K562 (cell line): Measurements from ENCODE around the gene PCP4L1. TPM values are rescaled to one million over a fixed set of nuclear protein-coding genes. Genes with fewer than 3 reads are reported as not detected.
A peak's percentile ranks its signal among the peaks of the same experiment; 100 is the strongest.

ENCODE experiments used
- ATAC-seq: fragments of 200-7000 bp; cut with Tn5 transposase; 3 replicates; pipeline ENCODE4 v1.9.1; 2020; ENCODE audit warnings: moderate library complexity
- BruUV-seq: library from RNA; stranded (reverse); fragments of 400-500 nt; replicated peaks from 2 replicates; lab custom pipeline; 2021; lab: Mats Ljungman, UMichigan
- CTCF ChIA-PET: fragments of 300-600 bp; formaldehyde crosslinking; extraction: SDS; loops from one replicate; lab custom pipeline; 2021; ENCODE audit warnings: low intra/inter-chr PET ratio; lab: Yijun Ruan, JAX
- POLR2A ChIA-PET: fragments of 300-600, 350-650 bp; sonication (Branson Sonifier 250); formaldehyde crosslinking; extraction: SDS; loops from one replicate; lab custom pipeline; 2021; ENCODE audit warnings: antibody characterized with exemption, inconsistent platforms; lab: Yijun Ruan, JAX
- DNase-seq, 4 experiments: peaks; one replicate each; pipeline versions ENCODE4 v3.0.0 to v3.0.0-alpha.2; 2011 to 2018; ENCODE audit warnings: low spot score in 3 of 4, mixed read lengths in 3 of 4; ENCODE audit errors: extremely low read depth in 1 of 4
- FAIRE-seq: peaks from 2 replicates; lab custom pipeline; 2011; peaks lifted over from hg19 to GRCh38; lab: Jason Lieb, UNC
- H2AFZ ChIP-seq: 2 replicates; pipeline ENCODE4 v1.6.0; 2011; ENCODE audit warnings: low read depth, low read length, control low read depth, inconsistent platforms
- H3K27ac ChIP-seq: fragments of 200-600 bp; 3 replicates; pipeline ENCODE4 v1.8.0; 2011; ENCODE audit warnings: low read depth, mild to moderate bottlenecking, control low read depth, inconsistent platforms, low read length, moderate library complexity, mixed read lengths; ENCODE audit errors: extremely low read depth
- H3K27me3 ChIP-seq, 2 experiments: fragments of 300-600 bp in 1 of 2; 2 replicates in 1 of 2; 3 replicates in 1 of 2; pipeline versions ENCODE4 v1.6.0 to v1.8.0; 2011; ENCODE audit warnings: inconsistent platforms in 2 of 2, low read length in 2 of 2, mild to moderate bottlenecking in 1 of 2, mixed read lengths in 1 of 2, moderate library complexity in 1 of 2; ENCODE audit not compliant: control insufficient read depth in 2 of 2, insufficient read depth in 2 of 2
- H3K36me3 ChIP-seq: fragments of 300-600 bp; 3 replicates; pipeline ENCODE4 v1.8.0; 2011; ENCODE audit warnings: mild to moderate bottlenecking, low read length, inconsistent platforms; ENCODE audit not compliant: control insufficient read depth, insufficient read depth
- H3K4me1 ChIP-seq, 2 experiments: fragments of 200-600 bp in 1 of 2; replicated peaks in 1 of 2; 2 replicates in 1 of 2; 3 replicates in 1 of 2; pipeline versions ENCODE4 v1.5.1 to v1.8.0; 2011; ENCODE audit warnings: inconsistent platforms in 2 of 2, low read length in 2 of 2, mild to moderate bottlenecking in 1 of 2, mixed read lengths in 1 of 2, moderate library complexity in 1 of 2; ENCODE audit not compliant: control insufficient read depth in 2 of 2, insufficient read depth in 2 of 2
- H3K4me2 ChIP-seq: 2 replicates; pipeline ENCODE4 v1.6.1; 2011; ENCODE audit warnings: low read length, control low read depth, inconsistent platforms, mixed read lengths; ENCODE audit not compliant: insufficient read depth
- H3K4me3 ChIP-seq: fragments of 200-600 bp; sonication (generic), shearing (Covaris generic); 2 replicates; pipeline ENCODE4 v1.5.1; 2016; ENCODE audit warnings: control low read depth, inconsistent platforms
- H3K79me2 ChIP-seq: fragments of 200-600 bp; 3 replicates; pipeline ENCODE4 v1.8.0; 2011; ENCODE audit warnings: low read length, inconsistent platforms; ENCODE audit not compliant: control insufficient read depth, insufficient read depth
- H3K9ac ChIP-seq, 2 experiments: 2 replicates each; pipeline versions ENCODE4 v1.6.0 to v1.6.1; 2011; ENCODE audit warnings: low read depth in 2 of 2, low read length in 2 of 2, control low read depth in 1 of 2, inconsistent platforms in 1 of 2, mild to moderate bottlenecking in 1 of 2, mixed read lengths in 1 of 2; ENCODE audit not compliant: insufficient read depth in 1 of 2
- H3K9me1 ChIP-seq: one replicate; pipeline ENCODE4 v1.6.0; 2011; ENCODE audit warnings: inconsistent platforms, mild to moderate bottlenecking, low read length, moderate library complexity; ENCODE audit not compliant: control insufficient read depth, insufficient read depth
- H3K9me3 ChIP-seq: replicated peaks from 2 replicates; pipeline ENCODE4 v1.5.1; 2011; ENCODE audit warnings: low read depth, low read length, inconsistent platforms; ENCODE audit not compliant: control insufficient read depth, insufficient read depth
- H4K20me1 ChIP-seq: replicated peaks from 2 replicates; pipeline ENCODE4 v1.6.1; 2011; ENCODE audit warnings: low read length, inconsistent platforms, mixed read lengths; ENCODE audit not compliant: control insufficient read depth, insufficient read depth
- BDP1 ChIP-seq: IDR thresholded peaks from 3 replicates; pipeline ENCODE4 v1.6.1; 2011; ENCODE audit not compliant: insufficient read length, insufficient read depth
- CAMTA2 ChIP-seq: fragments of 250-450 bp; sonication (Bioruptor Pico); conservative IDR thresholded peaks from 2 replicates; pipeline ENCODE4 v1.5.1; 2022
- CBX3 ChIP-seq, 2 experiments: IDR thresholded peaks; 1 replicate in 1 of 2; 2 replicates in 1 of 2; pipeline ENCODE4 v1.6.1; 2012; ENCODE audit warnings: inconsistent platforms in 2 of 2, low read length in 2 of 2, borderline replicate concordance in 1 of 2, control low read depth in 1 of 2
- GATAD2B ChIP-seq: fragments of 450-650 bp; IDR thresholded peaks from 2 replicates; pipeline ENCODE4 v1.6.1; 2017; ENCODE audit warnings: mild to moderate bottlenecking, borderline replicate concordance
- KLF6 ChIP-seq: fragments of 250-450 bp; sonication (Bioruptor Pico); IDR thresholded peaks from 2 replicates; pipeline ENCODE4 v1.4.0; 2020; ENCODE audit warnings: mild to moderate bottlenecking, moderate library complexity, borderline replicate concordance
- RFX1 ChIP-seq: fragments of 450-650 bp; IDR thresholded peaks from 2 replicates; pipeline ENCODE4 v1.6.1; 2016; ENCODE audit warnings: mild to moderate bottlenecking, moderate library complexity
- RHOXF2B ChIP-seq: fragments of 250-450 bp; sonication (Bioruptor Pico); conservative IDR thresholded peaks from 2 replicates; pipeline ENCODE4 v1.5.1; 2021
- SP2 ChIP-seq: IDR thresholded peaks from 2 replicates; pipeline ENCODE4 v1.6.1; 2011; ENCODE audit warnings: mild to moderate bottlenecking, low read depth, low read length, moderate library complexity; ENCODE audit not compliant: poor library complexity, severe bottlenecking; ENCODE audit errors: extremely low read depth
- SREBF1 ChIP-seq: fragments of 150-350 bp; IDR thresholded peaks from 2 replicates; pipeline ENCODE4 v1.6.1; 2014; ENCODE audit warnings: antibody characterized with exemption, low read depth, low read length, borderline replicate concordance
- ZNF143 ChIP-seq: sonication (generic); formaldehyde crosslinking; IDR thresholded peaks from 2 replicates; pipeline ENCODE4 v1.9.0; 2022; ENCODE audit warnings: mild to moderate bottlenecking, missing genetic modification reagents
- WGBS: fragments of 100-300 bp; shearing (Covaris generic); methylation state at CpG from one replicate; pipeline ENCODE4 v1.1.6; 2016; ENCODE audit warnings: low coverage, mixed read lengths; ENCODE audit not compliant: insufficient coverage; ENCODE audit errors: missing lambda C conversion rate; 5-methylcytosine and 5-hydroxymethylcytosine counted together
- in situ Hi-C: fragments of 300-500 bp; cut with MboI; formaldehyde crosslinking; loops from 4 replicates; pipeline ENCODE4 v1.15.0; 2018; ENCODE audit warnings: inconsistent platforms, mixed read lengths
- intact Hi-C: fragments of 100-400 bp; cut with micrococcal nuclease; formaldehyde crosslinking; loops from 2 replicates; pipeline ENCODE4 v1.14.2; 2022
- polyA plus RNA-seq, 8 experiments: library from polyadenylated mRNA; depleted of rRNA in 4 of 8; stranded (reverse) in 5 of 8; unstranded in 3 of 8; fragments of >200 nt; fragmentation: Nextera tagmentation in 2 of 8; fragmentation: Illumina TruSeq in 1 of 8; extraction: Ambion mirVana in 2 of 8; extraction: Trizol in 1 of 8; gene quantifications; 2 replicates each; pipeline versions ENCODE4 v1.2.1 to v1.2.3, GENCODE V29; 2011 to 2014; ENCODE audit warnings: inconsistent platforms in 1 of 8, missing spikeins in 1 of 8
- total RNA-seq, 7 experiments: library from RNA; depleted of rRNA in 6 of 7; stranded (reverse); fragments of >200 nt in 6 of 7; fragmentation: Illumina TruSeq in 2 of 7; extraction: Trizol in 2 of 7; gene quantifications; 2 replicates each; pipeline versions ENCODE4 v1.2.1 to v1.2.3, GENCODE V29; 2011 to 2021; ENCODE audit warnings: low replicate concordance in 1 of 7
- TF ChIP-seq, protein P1 (sequence below): fragments of 250-450 bp; sonication (Bioruptor Pico); IDR thresholded peaks from 2 replicates; pipeline ENCODE4 v1.8.0; 2021; ENCODE audit warnings: borderline replicate concordance, mild to moderate bottlenecking, moderate library complexity; ENCODE audit not compliant: poor library complexity, severe bottlenecking

PCP4L1 gene
- total and polyA plus RNA-seq, 9 of the 15 experiments (the other 6 are each of a cell fraction or from before 2014, with no cell fraction given), result not detected

GRCh38 chr1:161267321-161267720, 8.8 kb downstream of the PCP4L1 start:
- intact Hi-C loops, result no loop called here
- CTCF ChIA-PET, result no interaction called here
- TF ChIP-seq RFX1, result peak; percentile 73
- no peak for TF ChIP-seq SREBF1
- TF ChIP-seq, all 486 proteins: peak for 1

DNA sequence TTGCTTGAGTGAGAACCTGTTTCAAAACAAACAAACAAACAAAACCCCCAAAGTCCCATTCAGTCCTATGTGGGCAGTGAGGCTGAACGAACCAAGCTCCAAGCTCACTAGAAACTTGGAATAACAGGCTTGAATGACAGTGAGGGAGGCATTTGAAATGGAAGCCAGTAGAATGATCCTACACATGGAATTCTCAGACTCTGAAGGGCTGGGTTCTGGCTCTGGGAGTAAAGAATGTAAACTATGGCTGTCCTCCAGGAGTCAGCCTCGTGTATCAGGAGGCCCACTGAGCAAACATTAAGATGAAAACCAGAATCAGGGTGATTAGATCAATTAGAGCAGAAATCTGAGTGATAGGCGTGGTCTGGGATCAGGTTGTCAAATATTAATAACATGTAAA, 14.9 kb downstream of the PCP4L1 start:
- Histone ChIP-seq H3K4me3 (no peak overlapping the region), H3K9ac (no peak overlapping the region), H3K79me2 (no peaks in the 10 kb centered on the region), H3K27me3 (peaks cover 7 to 23% of the 10 kb centered on the region in 2 experiments), H3K9me1 (no peaks in the 10 kb centered on the region), H3K4me2 (no peak overlapping the region), H3K9me3 (no peaks in the 10 kb centered on the region), H3K4me1 (no peaks in the 10 kb centered on the region), H4K20me1 (no peaks in the 10 kb centered on the region), H3K27ac (no peak overlapping the region), H3K36me3 (no peaks in the 10 kb centered on the region), H2AFZ (no peak overlapping the region)
- TF ChIP-seq BDP1, result no peak
- no peak for TF ChIP-seq CBX3 (IDR thresholded peaks at IDR 0.05; ENCODE audit: borderline replicate concordance in 1 of 2, low read length in 2 of 2)
- no peak for TF ChIP-seq GATAD2B
- TF ChIP-seq CAMTA2 (CRISPR knock-in tag), result no peak
- TF ChIP-seq SP2, result no peak
- no peak for TF ChIP-seq ZNF143
- TF ChIP-seq, protein P1, sequence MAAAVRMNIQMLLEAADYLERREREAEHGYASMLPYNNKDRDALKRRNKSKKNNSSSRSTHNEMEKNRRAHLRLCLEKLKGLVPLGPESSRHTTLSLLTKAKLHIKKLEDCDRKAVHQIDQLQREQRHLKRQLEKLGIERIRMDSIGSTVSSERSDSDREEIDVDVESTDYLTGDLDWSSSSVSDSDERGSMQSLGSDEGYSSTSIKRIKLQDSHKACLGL (CRISPR knock-in tag), result no peak
- no peak for TF ChIP-seq RHOXF2B (CRISPR knock-in tag)
- TF ChIP-seq KLF6 (CRISPR knock-in tag), result no peak
- 0% methylated on average over 3 of the region's 3 CpGs for whole genome bisulfite sequencing
- no TSS peak for BruUV-seq
- in situ Hi-C loops, result no loop called here
- ATAC-seq, result no peak
- no peak for FAIRE-seq
- ChIA-PET POLR2A (interaction anchor here (1.0 kb wide), 1 partner anchor 12 kb away, joined by 3 read pairs; no protein-coding TSS in a partner anchor), CTCF (no interaction called here)
- DNase-seq, result no peak
- intact Hi-C loops, result no loop called here

More at GRCh38 chr1:161267321-161267720, 8.8 kb downstream of the PCP4L1 start:
- POLR2A ChIA-PET, result no interaction called here
- Histone ChIP-seq H2AFZ (no peak overlapping the region), H3K4me2 (no peak overlapping the region), H3K9me3 (no peaks in the 10 kb centered on the region), H3K36me3 (no peaks in the 10 kb centered on the region), H3K27ac (no peak overlapping the region), H3K79me2 (no peaks in the 10 kb centered on the region), H3K4me3 (no peak overlapping the region), H3K4me1 (no peaks in the 10 kb centered on the region), H3K9me1 (no peaks in the 10 kb centered on the region), H4K20me1 (no peaks in the 10 kb centered on the region), H3K9ac (no peak overlapping the region), H3K27me3 (peaks cover 3 to 27% of the 10 kb centered on the region in 2 experiments; a peak in 4 of 5 replicates)
- no peak for DNase-seq
- in situ Hi-C loops, result no loop called here
- no peak for FAIRE-seq
- no peak for ATAC-seq
- WGBS, result 4% methylated on average over 3 of the region's 3 CpGs
- no TSS peak for BruUV-seq
